Metanephros (tissue), 1 donor: ENCODE data around the gene CLDN10. TPM values are rescaled to one million over a fixed set of nuclear protein-coding genes. Genes with fewer than 3 reads are reported as not detected.

ENCODE experiments used
- total RNA-seq: library from RNA; depleted of rRNA; stranded (reverse); fragments of >200 nt; gene quantifications from one replicate; pipeline ENCODE4 v1.2.3, GENCODE V29; 2014

The CLDN10 gene, protein sequence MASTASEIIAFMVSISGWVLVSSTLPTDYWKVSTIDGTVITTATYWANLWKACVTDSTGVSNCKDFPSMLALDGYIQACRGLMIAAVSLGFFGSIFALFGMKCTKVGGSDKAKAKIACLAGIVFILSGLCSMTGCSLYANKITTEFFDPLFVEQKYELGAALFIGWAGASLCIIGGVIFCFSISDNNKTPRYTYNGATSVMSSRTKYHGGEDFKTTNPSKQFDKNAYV
- 94.9 TPM for total RNA-seq

DNA sequence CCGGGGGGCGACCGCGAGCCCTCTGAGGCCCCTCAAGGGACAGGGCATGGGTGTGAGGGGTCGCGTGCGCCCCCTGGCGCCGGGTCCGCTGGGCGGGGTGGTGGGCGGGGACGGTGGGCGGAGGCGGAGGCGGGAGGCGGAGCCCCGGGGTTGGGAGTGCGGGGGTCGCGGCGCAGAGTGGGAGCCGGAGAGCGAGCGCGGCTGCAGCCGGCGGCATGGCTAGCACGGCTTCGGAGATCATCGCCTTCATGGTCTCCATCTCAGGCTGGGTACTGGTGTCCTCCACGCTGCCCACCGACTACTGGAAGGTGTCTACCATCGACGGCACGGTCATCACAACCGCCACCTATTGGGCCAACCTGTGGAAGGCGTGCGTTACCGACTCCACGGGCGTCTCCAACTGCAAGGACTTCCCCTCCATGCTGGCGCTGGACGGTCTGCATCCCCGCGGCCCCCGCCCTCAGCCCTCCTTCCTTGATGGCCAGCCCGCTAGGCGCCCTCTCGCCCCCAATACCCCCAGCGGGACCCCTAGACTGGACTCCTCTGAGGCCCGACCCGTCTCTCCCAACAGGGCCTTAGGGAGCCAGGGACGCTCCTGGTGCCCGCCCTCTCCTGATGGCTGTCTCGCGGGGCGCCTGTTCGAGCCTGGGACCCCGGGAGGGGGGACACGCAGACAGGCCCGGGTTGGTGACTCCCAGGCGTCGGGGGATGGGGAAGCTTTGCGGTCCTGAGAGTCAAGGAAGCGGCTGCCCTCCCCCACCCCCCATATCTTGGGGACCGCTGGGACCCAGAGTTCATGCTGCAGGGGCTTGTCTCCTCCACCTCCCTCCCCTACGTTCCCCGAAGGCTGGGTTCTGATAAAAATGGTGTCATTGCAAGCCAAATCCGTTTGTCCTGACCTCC, at the start of gene CLDN10:
CLDN10 (plus strand) TSS at position 182 of the 903 bp plus-strand sequence; CDS start at position 216, 34 bp downstream.

Other genes with a start within 250 kb of the CLDN10 start
- 47.5 TPM for gene DZIP1, start 92.0 kb downstream of the CLDN10 start, total RNA-seq
- 40.9 TPM for gene DNAJC3, start 124.4 kb downstream of the CLDN10 start, total RNA-seq